Suprapubic skin (tissue), 4 donors: Measurements from ENCODE around the gene ERRFI1.

Experiments
- CTCF ChIP-seq, 2 donors: fragments of 200-600 bp in 1 of 2; fragments of 450-650 bp in 1 of 2; sonication (generic) in 1 of 2; IDR thresholded peaks; one replicate each; pipeline ENCODE4 v1.5.1; 2016 to 2019; ENCODE audit warnings: antibody characterized with exemption in 2 of 2, mild to moderate bottlenecking in 1 of 2, moderate library complexity in 1 of 2
- EP300 ChIP-seq: sonication (generic); formaldehyde crosslinking; IDR thresholded peaks from one replicate; pipeline ENCODE4 v1.6.1; 2017; ENCODE audit warnings: antibody characterized with exemption
- POLR2A ChIP-seq, 2 donors: fragments of 450-650 bp; IDR thresholded peaks; one replicate each; pipeline ENCODE4 v1.6.1; 2017; ENCODE audit warnings: antibody characterized with exemption in 2 of 2, mild to moderate bottlenecking in 2 of 2, moderate library complexity in 2 of 2
- POLR2AphosphoS5 ChIP-seq, 3 donors: sonication (generic); formaldehyde crosslinking; IDR thresholded peaks; one replicate each; pipeline ENCODE4 v1.6.1; 2017; ENCODE audit warnings: antibody characterized with exemption in 3 of 3

GRCh38 chr1:8016210-8016894 lies 9.8 kb downstream of the ERRFI1 start:
- TF ChIP-seq CTCF (IDR thresholded peaks at IDR 0.05) (no peak), POLR2A (IDR thresholded peaks at IDR 0.05) (no peak), POLR2AphosphoS5 (IDR thresholded peaks at IDR 0.05) (no peak), EP300 (no peak)
